GM12872 (cell line): ENCODE results near the gene CYFIP2.

Source experiments
- TF ChIP-seq, protein P1 (sequence below): IDR thresholded peaks from 3 replicates; pipeline ENCODE4 v1.5.1; 2011; ENCODE audit warnings: low read depth, mild to moderate bottlenecking, low read length, moderate library complexity; ENCODE audit not compliant: insufficient read depth

The CYFIP2 gene

DNA sequence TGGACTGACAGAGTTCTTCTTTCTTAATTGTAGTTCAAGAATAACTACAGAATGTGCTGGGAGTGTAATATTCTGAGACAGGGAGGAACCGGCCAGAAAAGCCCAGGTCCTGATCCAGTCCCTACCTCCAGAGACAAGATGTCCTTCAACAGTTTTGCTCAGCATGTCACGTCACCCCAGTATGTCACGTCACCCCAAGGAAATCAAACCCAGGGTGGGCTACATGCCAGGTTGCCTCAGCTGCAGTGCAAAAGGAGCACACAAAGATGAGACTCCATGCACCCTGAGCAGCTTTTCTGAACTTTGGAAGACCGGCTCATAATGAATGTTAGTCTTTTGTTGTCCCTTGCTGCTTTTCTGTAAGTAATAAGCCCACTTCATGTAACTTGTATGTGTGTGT lies 168.2 kb downstream of the CYFIP2 start:
- TF ChIP-seq, protein P1, sequence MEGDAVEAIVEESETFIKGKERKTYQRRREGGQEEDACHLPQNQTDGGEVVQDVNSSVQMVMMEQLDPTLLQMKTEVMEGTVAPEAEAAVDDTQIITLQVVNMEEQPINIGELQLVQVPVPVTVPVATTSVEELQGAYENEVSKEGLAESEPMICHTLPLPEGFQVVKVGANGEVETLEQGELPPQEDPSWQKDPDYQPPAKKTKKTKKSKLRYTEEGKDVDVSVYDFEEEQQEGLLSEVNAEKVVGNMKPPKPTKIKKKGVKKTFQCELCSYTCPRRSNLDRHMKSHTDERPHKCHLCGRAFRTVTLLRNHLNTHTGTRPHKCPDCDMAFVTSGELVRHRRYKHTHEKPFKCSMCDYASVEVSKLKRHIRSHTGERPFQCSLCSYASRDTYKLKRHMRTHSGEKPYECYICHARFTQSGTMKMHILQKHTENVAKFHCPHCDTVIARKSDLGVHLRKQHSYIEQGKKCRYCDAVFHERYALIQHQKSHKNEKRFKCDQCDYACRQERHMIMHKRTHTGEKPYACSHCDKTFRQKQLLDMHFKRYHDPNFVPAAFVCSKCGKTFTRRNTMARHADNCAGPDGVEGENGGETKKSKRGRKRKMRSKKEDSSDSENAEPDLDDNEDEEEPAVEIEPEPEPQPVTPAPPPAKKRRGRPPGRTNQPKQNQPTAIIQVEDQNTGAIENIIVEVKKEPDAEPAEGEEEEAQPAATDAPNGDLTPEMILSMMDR, result no peak

DNA sequence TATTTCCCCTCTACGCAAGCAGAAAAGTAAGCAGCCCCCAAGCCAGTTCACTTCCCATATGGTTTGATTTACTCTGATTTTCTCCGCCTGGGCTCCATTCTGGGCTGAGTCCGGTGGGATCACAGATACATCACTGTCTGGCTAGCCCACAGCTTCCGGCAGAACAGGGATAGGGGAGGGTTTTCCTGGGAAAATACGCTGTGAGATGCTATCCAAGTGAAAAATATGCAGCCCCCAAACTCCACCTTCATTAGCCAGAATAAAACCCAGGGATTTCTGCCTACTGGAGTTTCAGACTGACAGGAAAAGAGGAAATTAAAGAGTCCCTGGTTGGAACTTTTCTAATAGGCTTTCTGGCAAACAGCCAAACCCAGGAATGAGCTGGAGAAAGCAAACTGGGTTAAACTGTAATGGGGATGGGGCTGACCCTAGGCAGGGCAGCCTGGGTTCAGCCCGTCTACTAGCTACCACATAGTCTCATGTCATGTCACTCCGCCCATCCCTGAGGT lies 177.2 kb downstream of the CYFIP2 start:
- TF ChIP-seq, protein P1, result no peak

DNA sequence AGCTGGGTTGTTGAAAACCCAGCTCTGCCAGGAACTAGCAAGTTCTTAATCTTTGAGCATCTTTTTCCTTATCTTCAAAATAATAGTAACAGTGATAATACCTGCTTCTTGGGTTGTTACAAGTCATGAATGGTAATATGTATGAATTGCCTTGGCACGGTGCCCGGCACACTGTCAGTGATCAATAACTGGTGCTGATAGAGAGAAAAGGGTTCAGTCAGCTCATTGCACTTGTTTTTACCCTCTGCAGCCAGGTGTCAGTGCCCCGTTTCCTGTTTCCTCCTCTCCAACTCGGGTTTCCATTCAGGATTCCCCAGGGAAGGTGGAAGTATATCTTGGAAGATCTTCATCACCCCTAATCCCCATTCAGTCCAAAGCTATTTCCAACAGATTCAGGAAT lies 178.3 kb downstream of the CYFIP2 start:
- TF ChIP-seq, protein P1, result no peak
